ENCODE results near the gene MMP25.

Gene MMP25

GRCh38 chr16:3084491-3084890 lies 38.1 kb downstream of the MMP25 start:
- no peak for DNase-seq (ENCODE audit: extremely low spot score)
- TF ChIP-seq CTCF (IDR thresholded peaks at IDR 0.05; ENCODE audit: control extremely low read depth, extremely low read depth, low read depth, missing control alignments) = no peak
- ChIA-PET POLR2A (no interaction called here), CTCF (interaction anchor here (1.0 to 2.7 kb wide), 4 partner anchors 9 to 46 kb away, joined by 3 to 9 read pairs (median 4); no protein-coding TSS in a partner anchor)

DNA sequence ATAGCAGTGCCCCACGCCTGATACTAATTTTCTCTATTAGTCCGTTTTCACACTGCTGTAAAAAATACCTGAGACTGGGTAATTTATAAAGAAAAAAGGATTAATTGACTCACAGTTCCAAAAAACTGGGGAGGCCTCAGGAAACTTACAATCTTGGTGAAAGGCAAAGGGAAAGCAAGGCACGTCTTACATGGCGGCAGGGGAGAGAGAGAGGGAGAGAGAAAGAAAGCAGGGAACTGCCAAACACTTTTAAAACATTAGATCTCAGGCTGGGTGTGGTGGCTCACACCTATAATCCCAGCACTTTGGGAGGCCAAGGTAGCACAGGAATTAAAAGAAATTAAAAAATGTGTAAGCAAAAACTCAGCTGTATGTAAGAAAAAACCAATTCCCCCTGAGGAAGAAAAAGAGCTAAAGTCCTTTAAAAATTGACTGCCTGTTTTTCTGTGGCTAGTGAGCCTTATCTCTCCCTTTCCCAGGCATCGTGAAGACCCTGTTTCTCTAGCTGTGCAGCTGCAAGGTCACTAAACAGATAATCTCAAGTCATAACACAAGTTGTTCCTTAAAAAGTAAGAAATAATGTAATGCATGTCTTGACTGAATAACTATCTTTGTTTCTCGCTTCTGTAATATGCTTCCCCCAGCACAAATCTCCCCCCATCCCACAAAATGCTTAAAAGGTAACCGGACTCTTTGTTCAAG lies 38.8 kb downstream of the MMP25 start:
- POLR2A ChIA-PET = no interaction called here
- CTCF ChIA-PET = interaction anchor here (1.8 to 2.7 kb wide), 2 partner anchors 12 to 25 kb away, joined by 5 to 9 read pairs; no protein-coding TSS in a partner anchor

DNA sequence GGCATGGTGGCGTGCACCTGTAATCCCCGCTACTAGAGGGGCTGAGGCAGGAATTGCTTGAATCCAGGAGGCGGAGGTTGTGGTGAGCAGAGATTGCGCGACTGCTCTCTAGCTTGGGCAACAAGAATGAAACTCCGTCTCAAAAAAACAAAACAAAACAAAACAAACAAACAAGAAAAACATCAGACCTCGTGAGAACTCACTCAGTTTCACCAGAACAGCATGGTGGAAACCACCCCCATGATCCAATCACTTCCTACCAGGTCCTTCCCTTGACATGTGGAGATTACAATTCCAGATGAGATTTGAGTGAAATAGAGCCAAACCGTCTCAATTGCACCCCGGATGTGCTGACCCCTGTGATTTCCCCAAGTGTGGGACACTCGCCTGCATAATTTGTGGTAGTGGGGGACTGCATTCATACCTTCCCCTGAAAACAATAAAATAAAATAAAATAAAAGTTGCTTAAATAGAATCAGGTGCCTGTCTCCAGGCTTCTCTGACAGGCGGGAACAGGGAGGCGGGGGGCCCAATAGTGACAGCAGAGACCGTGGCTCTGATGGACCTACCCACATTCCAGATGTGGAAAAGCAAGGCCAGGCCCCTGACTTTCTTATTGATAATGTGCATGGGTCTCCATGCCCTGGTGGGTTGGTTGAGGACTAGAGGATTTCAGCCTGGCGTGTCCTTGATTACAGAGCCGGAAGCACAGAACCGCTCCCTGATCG lies 39.7 kb downstream of the MMP25 start:
- ChIA-PET POLR2A (no interaction called here), CTCF (interaction anchor here (1.6 to 3.5 kb wide), 2 partner anchors 11 to 43 kb away, joined by 4 to 31 read pairs; partner anchors contain the start of gene ZSCAN10)
- DNase-seq (ENCODE audit: extremely low spot score) = no peak
- TF ChIP-seq CTCF (IDR thresholded peaks at IDR 0.05; ENCODE audit: control extremely low read depth, extremely low read depth, low read depth, missing control alignments) = no peak

More for the DNA sequence above, 38.8 kb downstream of the MMP25 start:
- DNase-seq (ENCODE audit: extremely low spot score) = no peak
- TF ChIP-seq CTCF (IDR thresholded peaks at IDR 0.05; ENCODE audit: control extremely low read depth, extremely low read depth, low read depth, missing control alignments) = no peak

- no peak for DNase-seq (ENCODE audit: extremely low spot score)
- ChIA-PET CTCF (interaction anchor here (0.9 to 3.5 kb wide), 10 partner anchors 10 to 55 kb away, joined by 3 to 31 read pairs (median 4); partner anchors contain the start of gene ZSCAN10), POLR2A (no interaction called here)
- no peak for TF ChIP-seq CTCF (IDR thresholded peaks at IDR 0.05; ENCODE audit: control extremely low read depth, extremely low read depth, low read depth, missing control alignments)
These were observed 40.4 kb downstream of the MMP25 start for GRCh38 chr16:3086596-3087242.

- ChIA-PET POLR2A (no interaction called here), CTCF (interaction anchor here (0.9 to 3.5 kb wide), 13 partner anchors 10 to 56 kb away, joined by 3 to 31 read pairs (median 4); partner anchors contain the start of gene ZSCAN10)
- peak; percentile 46 for TF ChIP-seq CTCF (IDR thresholded peaks at IDR 0.05; ENCODE audit: control extremely low read depth, extremely low read depth, low read depth, missing control alignments)
- DNase-seq (ENCODE audit: extremely low spot score) = peak; percentile 28
These were observed 41.2 kb downstream of the MMP25 start for GRCh38 chr16:3087243-3088235.
